IMR-90 (cell line): ENCODE data around the gene LIN7C. TPM values are rescaled to one million over a fixed set of nuclear protein-coding genes. Genes with fewer than 3 reads are reported as not detected.

Experiments used
- ATAC-seq: fragments of 200-7000 bp; cut with Tn5 transposase; 2 replicates; pipeline ENCODE4 v1.9.1; 2020; ENCODE audit warnings: low read depth, mild to moderate bottlenecking, moderate library complexity
- BruUV-seq: library from RNA; stranded (reverse); fragments of 400-500 nt; replicated peaks from 2 replicates; lab custom pipeline; 2021; lab: Mats Ljungman, UMichigan
- CTCF ChIA-PET: fragments of 300-600 bp; formaldehyde crosslinking; extraction: SDS; loops from one replicate; lab custom pipeline; 2021; ENCODE audit warnings: antibody characterized with exemption; lab: Yijun Ruan, JAX
- POLR2A ChIA-PET: fragments of 300-600 bp; sonication (Branson Sonifier 250); formaldehyde crosslinking; loops from one replicate; lab custom pipeline; 2022; ENCODE audit warnings: antibody characterized with exemption; ENCODE audit not compliant: unreplicated experiment; lab: Charles Lee
- DNase-seq: peaks from one replicate; pipeline ENCODE4 v3.0.0; 2013
- H2AFZ ChIP-seq: replicated peaks from 2 replicates; pipeline ENCODE3; 2013; ENCODE audit warnings: low read length, mild to moderate bottlenecking; ENCODE audit not compliant: poor library complexity
- H2AK5ac ChIP-seq: 2 replicates; pipeline ENCODE4 v1.6.1; 2013; ENCODE audit warnings: low read depth, low read length, inconsistent platforms
- H2AK9ac ChIP-seq: replicated peaks from 2 replicates; pipeline ENCODE3; 2013; ENCODE audit warnings: mild to moderate bottlenecking, low read depth, low read length, moderate library complexity; ENCODE audit not compliant: poor library complexity
- H2BK120ac ChIP-seq: 2 replicates; pipeline ENCODE4 v1.6.1; 2013; ENCODE audit warnings: low read depth, low read length, inconsistent platforms
- H2BK15ac ChIP-seq: 3 replicates; pipeline ENCODE4 v1.6.1; 2013; ENCODE audit warnings: low read depth, low read length, inconsistent platforms
- H2BK20ac ChIP-seq: 2 replicates; pipeline ENCODE4 v1.6.1; 2013; ENCODE audit warnings: low read depth, mild to moderate bottlenecking, inconsistent platforms, low read length, moderate library complexity
- H2BK5ac ChIP-seq: 2 replicates; pipeline ENCODE4 v1.6.1; 2013; ENCODE audit warnings: mild to moderate bottlenecking, low read depth, low read length, inconsistent platforms; ENCODE audit not compliant: poor library complexity, severe bottlenecking
- H3K14ac ChIP-seq: replicated peaks from 2 replicates; pipeline ENCODE4 v1.6.1; 2013; ENCODE audit warnings: low read depth, low read length, inconsistent platforms
- H3K18ac ChIP-seq: 2 replicates; pipeline ENCODE4 v1.6.1; 2013; ENCODE audit warnings: low read depth, low read length, control low read depth
- H3K23ac ChIP-seq: 2 replicates; pipeline ENCODE4 v1.6.1; 2013; ENCODE audit warnings: low read depth, low read length, inconsistent platforms
- H3K27ac ChIP-seq: 2 replicates; pipeline ENCODE4 v1.5.1; 2013; ENCODE audit warnings: mild to moderate bottlenecking, control low read depth, low read length; ENCODE audit not compliant: insufficient read depth
- H3K27me3 ChIP-seq: 2 replicates; pipeline ENCODE4 v1.6.1; 2013; ENCODE audit warnings: low read length; ENCODE audit not compliant: control insufficient read depth, insufficient read depth
- H3K36me3 ChIP-seq: 2 replicates; pipeline ENCODE4 v1.6.1; 2013; ENCODE audit warnings: low read length, mixed read lengths; ENCODE audit not compliant: control insufficient read depth, insufficient read depth
- H3K4ac ChIP-seq: 2 replicates; pipeline ENCODE4 v1.6.1; 2013; ENCODE audit warnings: low read depth, low read length, inconsistent platforms
- H3K4me1 ChIP-seq: 2 replicates; pipeline ENCODE4 v1.6.1; 2013; ENCODE audit warnings: low read length, mixed read lengths; ENCODE audit not compliant: control insufficient read depth, insufficient read depth
- H3K4me2 ChIP-seq: 2 replicates; pipeline ENCODE4 v1.6.1; 2013; ENCODE audit warnings: low read depth, mild to moderate bottlenecking, control low read depth, low read length, moderate library complexity
- H3K4me3 ChIP-seq: 2 replicates; pipeline ENCODE4 v1.5.1; 2013; ENCODE audit warnings: low read depth, mild to moderate bottlenecking, control low read depth, low read length, moderate library complexity; ENCODE audit not compliant: insufficient read depth
- H3K56ac ChIP-seq: 2 replicates; pipeline ENCODE4 v1.6.1; 2013; ENCODE audit warnings: low read length, inconsistent platforms; ENCODE audit not compliant: insufficient read depth; ENCODE audit errors: extremely low read depth
- H3K79me1 ChIP-seq, 2 experiments: 2 replicates each; pipeline ENCODE4 v1.6.1; 2013; ENCODE audit warnings: low read length in 2 of 2, inconsistent platforms in 1 of 2, low read depth in 1 of 2
- H3K9ac ChIP-seq: 2 replicates; pipeline ENCODE4 v1.6.1; 2013; ENCODE audit warnings: low read depth, low read length, control low read depth
- H3K9me1 ChIP-seq: 2 replicates; pipeline ENCODE4 v1.6.1; 2013; ENCODE audit warnings: low read length, inconsistent platforms; ENCODE audit not compliant: insufficient read depth
- H3K9me3 ChIP-seq: 2 replicates; pipeline ENCODE4 v1.6.1; 2013; ENCODE audit warnings: low read length; ENCODE audit not compliant: control insufficient read depth, insufficient read depth
- H4K20me1 ChIP-seq: 2 replicates; pipeline ENCODE4 v1.6.1; 2013; ENCODE audit warnings: low read length, inconsistent platforms; ENCODE audit not compliant: insufficient read depth
- H4K5ac ChIP-seq: 2 replicates; pipeline ENCODE4 v1.6.1; 2013; ENCODE audit warnings: mild to moderate bottlenecking, low read depth, low read length, control low read depth
- H4K8ac ChIP-seq, 2 experiments: 2 replicates each; pipeline ENCODE4 v1.6.1; 2013; ENCODE audit warnings: low read depth in 2 of 2, low read length in 2 of 2, control low read depth in 1 of 2, inconsistent platforms in 1 of 2
- H4K91ac ChIP-seq: 2 replicates; pipeline ENCODE4 v1.6.1; 2013; ENCODE audit warnings: low read depth, low read length, inconsistent platforms; ENCODE audit not compliant: insufficient read depth
- BHLHE40 ChIP-seq: fragments of 150-350 bp; IDR thresholded peaks from 2 replicates; pipeline ENCODE4 v1.6.1; 2016; ENCODE audit warnings: mild to moderate bottlenecking, low read depth, low read length
- CEBPB ChIP-seq: IDR thresholded peaks from 2 replicates; pipeline ENCODE4 v1.6.1; 2012; ENCODE audit warnings: low read depth, low read length, improper control_type of control experiment
- CHD1 ChIP-seq: IDR thresholded peaks from 2 replicates; pipeline ENCODE4 v1.6.1; 2012; ENCODE audit warnings: low read depth, low read length, improper control_type of control experiment
- CTCF ChIP-seq: conservative IDR thresholded peaks from 2 replicates; pipeline ENCODE4 v1.5.1; 2012; ENCODE audit warnings: mild to moderate bottlenecking, low read depth, low read length, improper control_type of control experiment
- ELK1 ChIP-seq: fragments of 150-350 bp; IDR thresholded peaks from 2 replicates; pipeline ENCODE4 v1.6.1; 2016; ENCODE audit warnings: low read depth, mild to moderate bottlenecking, low read length, moderate library complexity, borderline replicate concordance
- FOS ChIP-seq: fragments of 150-350 bp; IDR thresholded peaks from 2 replicates; pipeline ENCODE4 v1.6.1; 2016; ENCODE audit warnings: low read depth, low read length
- MAFK ChIP-seq: IDR thresholded peaks from 2 replicates; pipeline ENCODE4 v1.6.1; 2012; ENCODE audit warnings: low read depth, low read length, improper control_type of control experiment
- MAZ ChIP-seq: IDR thresholded peaks from 2 replicates; pipeline ENCODE4 v1.6.1; 2012; ENCODE audit warnings: low read depth, mild to moderate bottlenecking, low read length, improper control_type of control experiment, moderate library complexity, borderline replicate concordance
- MXI1 ChIP-seq: IDR thresholded peaks from 2 replicates; pipeline ENCODE4 v1.6.1; 2012; ENCODE audit warnings: low read depth, mild to moderate bottlenecking, low read length, moderate library complexity, borderline replicate concordance
- NFE2L2 ChIP-seq: fragments of 150-350 bp; IDR thresholded peaks from 2 replicates; pipeline ENCODE4 v1.6.1; 2016; ENCODE audit warnings: low read depth, mild to moderate bottlenecking, low read length
- POLR2A ChIP-seq: IDR thresholded peaks from 2 replicates; pipeline ENCODE4 v1.6.1; 2012; ENCODE audit warnings: mild to moderate bottlenecking, low read depth, low read length
- RAD21 ChIP-seq: IDR thresholded peaks from 2 replicates; pipeline ENCODE4 v1.6.1; 2012; ENCODE audit warnings: low read length, improper control_type of control experiment
- RCOR1 ChIP-seq: IDR thresholded peaks from 2 replicates; pipeline ENCODE4 v1.6.1; 2012; ENCODE audit warnings: mild to moderate bottlenecking, low read length, improper control_type of control experiment; ENCODE audit not compliant: insufficient replicate concordance
- RFX5 ChIP-seq: IDR thresholded peaks from 2 replicates; pipeline ENCODE4 v1.8.0; 2012; ENCODE audit warnings: low read depth, mild to moderate bottlenecking, low read length, moderate library complexity
- SMC3 ChIP-seq: fragments of 150-350 bp; IDR thresholded peaks from 2 replicates; pipeline ENCODE4 v1.6.1; 2016; ENCODE audit warnings: low read depth, mild to moderate bottlenecking, antibody characterized with exemption, low read length, moderate library complexity
- USF2 ChIP-seq: fragments of 150-350 bp; IDR thresholded peaks from 2 replicates; pipeline ENCODE4 v1.6.1; 2017; ENCODE audit warnings: mild to moderate bottlenecking, antibody characterized with exemption, low read length, low read depth
- WGBS, 2 experiments: methylation state at CpG; one replicate each; pipeline versions ENCODE4 v1.1.5 to v1.1.7; 2013; ENCODE audit warnings: missing lambda C conversion rate in 2 of 2; ENCODE audit not compliant: insufficient read length in 1 of 2; ENCODE audit errors: extremely low coverage in 2 of 2; 5-methylcytosine and 5-hydroxymethylcytosine counted together
- dilution Hi-C: fragments of 300-500 bp; cut with HindIII; formaldehyde crosslinking; loops from one replicate; pipeline ENCODE4 v1.14.3; 2018; ENCODE audit warnings: low sequenced_read_pairs; ENCODE audit not compliant: unreplicated experiment
- in situ Hi-C: fragments of 300-500 bp; cut with MboI; formaldehyde crosslinking; loops from 3 replicates; pipeline ENCODE4 v1.14.3; 2019; ENCODE audit warnings: low sequenced_read_pairs, inconsistent platforms, mixed read lengths
- intact Hi-C: fragments of 100-400 bp; cut with micrococcal nuclease; formaldehyde crosslinking; loops from 2 replicates; pipeline ENCODE4 v1.10.0; 2022
- polyA plus RNA-seq, 3 experiments: library from polyadenylated mRNA; depleted of rRNA; stranded (reverse); fragments of >200 nt; gene quantifications; 2 replicates each; pipeline ENCODE4 v1.2.3, GENCODE V29; 2012; ENCODE audit warnings: low replicate concordance in 1 of 3
- total RNA-seq: library from RNA; depleted of rRNA; stranded (reverse); fragments of >200 nt; gene quantifications from 2 replicates; pipeline ENCODE4 v1.2.3, GENCODE V29; 2012

The LIN7C gene
- total and polyA plus RNA-seq, 2 of the 4 experiments (the other 2 are of a cell fraction), result 12.2 to 25.5 TPM

GRCh38 chr11:27468995-27469695, 37.4 kb downstream of the LIN7C start:
- Histone ChIP-seq H4K20me1 (no peaks in the 10 kb centered on the region), H2AFZ (no peak overlapping the region), H2BK20ac (no peak overlapping the region), H2BK120ac (no peak overlapping the region), H3K18ac (no peak overlapping the region), H3K36me3 (no peaks in the 10 kb centered on the region), H3K4me2 (no peak overlapping the region), H3K4me3 (no peak overlapping the region), H3K9ac (no peak overlapping the region), H3K14ac (no peak overlapping the region), H2BK5ac (no peak overlapping the region), H4K5ac (no peak overlapping the region), H3K56ac (no peak overlapping the region), H3K79me1 (peaks cover 18 to 20% of the 10 kb centered on the region in 2 experiments; a peak in 3 of 4 replicates), H3K27ac (no peak overlapping the region), H2BK15ac (no peak overlapping the region), H3K23ac (peak overlapping the region; percentile 35; the same call in 1 of the 2 replicates), H3K27me3 (no peaks in the 10 kb centered on the region), H3K4ac (no peak overlapping the region), H3K9me3 (no peaks in the 10 kb centered on the region), H3K4me1 (peaks cover 8% of the 10 kb centered on the region), H2AK9ac (no peak overlapping the region), H4K91ac (no peak overlapping the region), H3K9me1 (no peaks in the 10 kb centered on the region), H2AK5ac (no peak overlapping the region), H4K8ac (no peak overlapping the region)
- no peak for ATAC-seq
- BruUV-seq, result no TSS peak
- in situ Hi-C loops, result loop anchor here (5.0 kb wide), 1 partner anchor 107 kb away; the partner anchor contains the start of gene CCDC34
- CTCF ChIA-PET, result no interaction called here
- DNase-seq, result no peak
- intact Hi-C loops, result no loop called here
- dilution Hi-C loops, result no loop called here
- TF ChIP-seq POLR2A, result no peak
- TF ChIP-seq FOS, result no peak
- no peak for TF ChIP-seq MAZ
- no peak for TF ChIP-seq CEBPB
- TF ChIP-seq CTCF, result no peak
- TF ChIP-seq ELK1, result no peak
- no peak for TF ChIP-seq CHD1
- TF ChIP-seq RFX5, result no peak
- no peak for TF ChIP-seq RAD21
- TF ChIP-seq MAFK, result no peak
- no peak for TF ChIP-seq MXI1
- TF ChIP-seq BHLHE40, result no peak
- no peak for TF ChIP-seq NFE2L2
- no peak for TF ChIP-seq RCOR1
- TF ChIP-seq SMC3, result no peak
- TF ChIP-seq USF2, result no peak
- POLR2A ChIA-PET, result no interaction called here
- no CpG with 5 or more reads among the region's 8 CpGs for WGBS, 2 experiments
